ENCODE results near the gene CLDN7. TPM values are rescaled to one million over a fixed set of nuclear protein-coding genes. Genes with fewer than 3 reads are reported as not detected.

The CLDN7 gene
- polyA plus RNA-seq, 6 donors from 2014 or later: 2.9 to 6.9 (median 4.8) TPM; not detected in 1

DNA sequence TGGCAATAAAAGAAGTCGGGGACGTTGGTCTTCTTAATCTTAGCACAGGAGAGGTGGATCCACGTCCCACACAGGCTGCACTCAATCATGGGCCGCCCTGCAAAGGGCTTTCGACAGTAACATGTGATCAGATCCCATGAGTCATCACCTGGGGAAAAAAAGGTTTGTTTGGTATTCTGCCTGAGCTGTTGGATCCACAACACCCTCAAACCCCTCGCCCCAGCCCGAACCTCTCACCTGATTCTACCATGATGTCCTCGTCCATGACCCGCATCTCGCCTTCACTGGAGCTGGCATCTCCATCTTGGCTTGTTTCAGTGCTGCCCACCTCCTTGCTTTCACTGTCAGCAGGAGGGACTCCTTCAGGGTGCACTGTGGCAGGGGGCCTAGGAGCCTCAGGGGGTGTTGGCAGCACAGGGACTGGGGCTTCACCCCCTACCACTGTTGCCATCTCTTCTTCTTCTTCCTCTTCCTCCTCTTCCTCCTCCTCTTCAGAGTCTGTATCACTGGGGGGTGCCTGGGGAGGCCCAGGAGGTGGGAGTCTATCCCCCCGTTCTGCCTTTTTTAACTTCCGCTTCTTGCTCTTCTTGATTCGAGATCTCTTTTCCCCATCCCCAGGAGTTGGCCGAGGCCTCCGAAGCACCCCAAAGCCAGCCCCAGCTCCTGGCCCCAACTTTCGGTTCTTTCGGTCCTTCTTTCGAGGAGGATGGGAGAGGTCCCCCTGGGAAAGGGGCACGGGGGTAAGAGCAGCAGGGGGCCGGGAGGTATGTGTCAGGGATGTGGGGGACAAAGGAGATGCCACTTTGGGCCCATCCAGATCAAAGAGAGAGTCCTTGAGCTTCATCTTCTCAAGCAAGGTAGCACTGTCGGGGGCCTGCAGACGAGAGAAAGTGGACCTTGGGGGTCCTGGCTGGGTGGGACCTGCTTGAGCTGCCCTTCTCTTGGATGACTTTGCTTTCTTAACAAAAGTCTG is 26.3 kb downstream of the CLDN7 start:
- no peak for ATAC-seq (ENCODE audit: low read depth in 2 of 2)

GRCh38 chr17:7234083-7234951 is 28.0 kb downstream of the CLDN7 start, which contains the start of gene DVL2:
TSS of gene DVL2 (minus strand) at chr17:7234517. CDS start at chr17:7234262, 255 bp downstream.
- H3K27me3 Mint-ChIP-seq: no peaks in the 10 kb centered on the region
- ATAC-seq (ENCODE audit: low read depth in 2 of 2) (peak; percentile 60 to 65), DNase-seq (peak; percentile 95)
- H3K36me3 Mint-ChIP-seq: peaks cover 0 to 8% of the 10 kb centered on the region in 2 donors
- no peaks in the 10 kb centered on the region for H3K9me3 Mint-ChIP-seq
- H3K27ac Mint-ChIP-seq: peak within 1 kb of the TSS; percentile 61 to 97 (median 94)
- H3K4me1 Mint-ChIP-seq: peaks cover 52 to 56% (median 52%) of the 10 kb centered on the region in 3 donors
- H3K4me3 Mint-ChIP-seq: peak within 1 kb of the TSS; percentile 84 to 97 (median 92)

More for the DNA sequence above, 26.3 kb downstream of the CLDN7 start:
- peaks cover 0 to 16% of the 10 kb centered on the region in 2 donors for H3K36me3 Mint-ChIP-seq
- peaks cover 63 to 72% (median 66%) of the 10 kb centered on the region in 3 donors for H3K4me1 Mint-ChIP-seq
- no peak for DNase-seq
- H3K9me3 Mint-ChIP-seq: no peaks in the 10 kb centered on the region
- H3K27ac Mint-ChIP-seq: peak overlapping the region in 4 of 6 donors; percentile 84 to 100 (median 92)
- no peaks in the 10 kb centered on the region for H3K27me3 Mint-ChIP-seq
- H3K4me3 Mint-ChIP-seq: peak overlapping the region; percentile 30 to 100 (median 96)

- Mint-ChIP-seq H3K36me3 (peaks cover 0 to 8% of the 10 kb centered on the region in 2 donors), H3K27ac (peak overlapping the region in 5 of 6 donors; percentile 81 to 97 (median 92)), H3K4me1 (peaks cover 51 to 56% (median 52%) of the 10 kb centered on the region in 3 donors), H3K4me3 (peak overlapping the region; percentile 84 to 97 (median 92)), H3K9me3 (no peaks in the 10 kb centered on the region), H3K27me3 (no peaks in the 10 kb centered on the region)
- ATAC-seq (ENCODE audit: low read depth in 2 of 2) (peak in 1 of 2 donors; percentile 2), DNase-seq (no peak)
These were observed 28.6 kb downstream of the CLDN7 start for GRCh38 chr17:7233701-7234082.

DNA sequence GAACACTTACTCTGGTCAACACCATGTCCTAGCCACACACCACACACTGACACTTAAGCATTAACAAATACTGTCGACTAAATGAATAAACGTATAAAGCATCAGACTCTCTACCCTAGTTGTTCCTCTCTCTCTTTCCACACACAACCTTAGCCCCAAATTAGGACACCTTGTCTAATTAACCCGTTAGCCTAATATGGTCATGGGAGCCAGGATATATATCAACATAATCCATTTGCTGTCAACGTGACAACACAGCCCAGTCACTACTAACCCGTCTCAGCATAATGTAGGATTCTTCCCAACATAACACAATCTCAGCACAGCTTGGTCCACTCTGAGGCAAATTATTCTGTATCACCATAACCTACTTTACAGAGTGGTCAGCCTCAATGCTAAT is 30.2 kb downstream of the CLDN7 start:
- no peaks in the 10 kb centered on the region for H3K27me3 Mint-ChIP-seq
- peak overlapping the region in 1 of 6 donors; percentile 12 for H3K27ac Mint-ChIP-seq
- no peak for ATAC-seq (ENCODE audit: low read depth in 2 of 2)
- no peak for DNase-seq
- H3K4me3 Mint-ChIP-seq: peak overlapping the region in 3 of 8 donors; percentile 8 to 23 (median 12)
- peaks cover 43 to 53% (median 48%) of the 10 kb centered on the region in 3 donors for H3K4me1 Mint-ChIP-seq
- no peaks in the 10 kb centered on the region for H3K9me3 Mint-ChIP-seq
- H3K36me3 Mint-ChIP-seq: peaks cover 0 to 14% of the 10 kb centered on the region in 2 donors

DNA sequence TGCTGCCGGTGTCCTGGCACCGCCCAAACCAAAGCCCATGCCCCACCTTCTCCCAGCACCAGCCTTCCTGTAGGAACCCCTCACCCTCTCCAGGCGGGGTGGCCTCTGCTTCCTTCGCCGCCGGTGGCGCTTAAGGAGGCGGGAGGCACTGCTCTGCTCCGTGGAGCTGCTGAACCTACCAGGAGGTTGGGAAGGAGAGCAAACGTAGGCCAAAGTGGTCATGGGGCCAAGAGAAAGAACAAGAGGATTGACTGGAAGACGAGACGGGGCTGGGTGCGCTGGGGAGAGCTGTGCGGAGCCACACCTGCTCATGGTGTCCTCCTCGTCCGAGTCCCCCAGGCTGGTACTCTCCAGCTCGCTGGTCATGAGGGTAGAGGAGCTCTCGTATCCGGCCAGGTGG is 32.8 kb downstream of the CLDN7 start:
- ATAC-seq (ENCODE audit: low read depth in 2 of 2): no peak
- H3K36me3 Mint-ChIP-seq: peaks cover 0 to 9% of the 10 kb centered on the region in 2 donors
- H3K27me3 Mint-ChIP-seq: no peaks in the 10 kb centered on the region
- H3K4me3 Mint-ChIP-seq: no peak overlapping the region
- H3K4me1 Mint-ChIP-seq: peaks cover 23 to 26% (median 25%) of the 10 kb centered on the region in 3 donors
- no peak for DNase-seq
- H3K9me3 Mint-ChIP-seq: no peaks in the 10 kb centered on the region
- no peak overlapping the region for H3K27ac Mint-ChIP-seq

DNA sequence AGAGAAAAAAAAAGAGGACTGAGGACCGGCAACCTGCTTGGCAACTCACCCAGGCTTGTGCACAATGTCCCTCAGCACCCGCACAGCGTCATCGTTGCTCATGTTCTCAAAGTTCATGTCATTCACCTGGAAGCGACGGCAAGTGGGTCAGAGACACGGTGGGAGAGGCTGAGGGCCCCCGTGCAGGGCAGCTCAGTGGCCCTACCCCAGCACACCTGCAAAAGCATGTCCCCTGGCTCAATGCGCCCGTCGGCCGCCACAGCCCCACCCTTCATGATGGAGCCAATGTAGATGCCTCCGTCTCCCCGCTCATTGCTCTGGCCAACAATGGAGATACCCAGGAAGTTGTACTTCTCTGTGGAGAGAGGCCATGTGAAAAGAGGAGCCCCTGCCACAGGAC is 33.4 kb downstream of the CLDN7 start:
- Mint-ChIP-seq H3K4me1 (peaks cover 21% of the 10 kb centered on the region in 3 donors), H3K36me3 (peaks cover 0 to 9% of the 10 kb centered on the region in 2 donors), H3K27me3 (no peaks in the 10 kb centered on the region), H3K27ac (no peak overlapping the region), H3K4me3 (no peak overlapping the region), H3K9me3 (no peaks in the 10 kb centered on the region)
- no peak for DNase-seq
- no peak for ATAC-seq (ENCODE audit: low read depth in 2 of 2)

- Mint-ChIP-seq H3K27ac (no peak overlapping the region), H3K9me3 (no peaks in the 10 kb centered on the region), H3K36me3 (peaks cover 0 to 9% of the 10 kb centered on the region in 2 donors), H3K4me3 (peak overlapping the region in 1 of 8 donors; percentile 6), H3K4me1 (peaks cover 3 to 6% (median 6%) of the 10 kb centered on the region in 3 donors), H3K27me3 (no peaks in the 10 kb centered on the region)
- DNase-seq: no peak
- no peak for ATAC-seq (ENCODE audit: low read depth in 2 of 2)
These were observed 35.3 kb downstream of the CLDN7 start for GRCh38 chr17:7226721-7227710.

GRCh38 chr17:7225711-7226331 is 36.5 kb downstream of the CLDN7 start:
- no peaks in the 10 kb centered on the region for H3K9me3 Mint-ChIP-seq
- no peak overlapping the region for H3K27ac Mint-ChIP-seq
- no peak overlapping the region for H3K4me3 Mint-ChIP-seq
- H3K4me1 Mint-ChIP-seq: peaks cover 6 to 14% (median 8%) of the 10 kb centered on the region in 3 donors
- no peak for DNase-seq
- H3K27me3 Mint-ChIP-seq: no peaks in the 10 kb centered on the region
- no peak for ATAC-seq (ENCODE audit: low read depth in 2 of 2)
- peaks cover 0 to 9% of the 10 kb centered on the region in 2 donors for H3K36me3 Mint-ChIP-seq

- H3K4me1 Mint-ChIP-seq: peaks cover 14 to 23% (median 14%) of the 10 kb centered on the region in 3 donors
- H3K27me3 Mint-ChIP-seq: no peaks in the 10 kb centered on the region
- no peaks in the 10 kb centered on the region for H3K9me3 Mint-ChIP-seq
- peak overlapping the region in 1 of 8 donors; percentile 42 for H3K4me3 Mint-ChIP-seq
- H3K27ac Mint-ChIP-seq: no peak overlapping the region
- H3K36me3 Mint-ChIP-seq: peaks cover 0 to 9% of the 10 kb centered on the region in 2 donors
- ATAC-seq (ENCODE audit: low read depth in 2 of 2): no peak
- DNase-seq: no peak
These were observed 37.6 kb downstream of the CLDN7 start for GRCh38 chr17:7224661-7225111.

- H3K27ac Mint-ChIP-seq: no peak overlapping the region
- H3K4me3 Mint-ChIP-seq: peak overlapping the region in 1 of 8 donors; percentile 6
- H3K9me3 Mint-ChIP-seq: no peaks in the 10 kb centered on the region
- no peak for ATAC-seq (ENCODE audit: low read depth in 2 of 2)
- no peaks in the 10 kb centered on the region for H3K27me3 Mint-ChIP-seq
- H3K4me1 Mint-ChIP-seq: peaks cover 18 to 28% (median 20%) of the 10 kb centered on the region in 3 donors
- H3K36me3 Mint-ChIP-seq: peaks cover 0 to 9% of the 10 kb centered on the region in 2 donors
- no peak for DNase-seq
These were observed 38.2 kb downstream of the CLDN7 start for GRCh38 chr17:7224110-7224509.

DNA sequence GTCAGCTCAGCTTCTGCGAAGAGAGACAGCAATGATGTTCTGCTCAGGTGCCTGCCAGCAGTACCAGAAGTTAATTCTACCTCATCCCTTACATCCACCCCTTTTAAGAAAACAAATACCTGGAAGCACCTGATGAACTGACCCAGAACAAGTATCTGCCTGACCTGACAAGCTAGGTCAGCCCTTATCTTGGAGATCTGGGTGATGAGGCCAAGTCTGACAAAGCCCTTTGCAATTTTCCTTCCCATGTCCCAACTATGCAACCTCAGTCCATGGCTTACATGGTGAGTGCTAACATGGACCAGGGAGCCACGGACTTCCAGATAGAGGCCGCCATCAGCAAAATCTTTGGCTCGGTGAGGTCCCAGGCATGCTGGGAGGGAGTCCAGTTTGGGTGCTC is 38.9 kb downstream of the CLDN7 start:
- no peak for ATAC-seq (ENCODE audit: low read depth in 2 of 2)
- H3K36me3 Mint-ChIP-seq: peaks cover 0 to 9% of the 10 kb centered on the region in 2 donors
- H3K9me3 Mint-ChIP-seq: no peaks in the 10 kb centered on the region

GRCh38 chr17:7222972-7223292 is 39.3 kb downstream of the CLDN7 start:
- no peaks in the 10 kb centered on the region for H3K9me3 Mint-ChIP-seq
- H3K27ac Mint-ChIP-seq: no peak overlapping the region
- peak overlapping the region in 1 of 8 donors; percentile 38 for H3K4me3 Mint-ChIP-seq
- no peaks in the 10 kb centered on the region for H3K27me3 Mint-ChIP-seq
- peaks cover 0 to 4% of the 10 kb centered on the region in 2 donors for H3K36me3 Mint-ChIP-seq
- no peak for ATAC-seq (ENCODE audit: low read depth in 2 of 2)
- peaks cover 22 to 40% (median 31%) of the 10 kb centered on the region in 3 donors for H3K4me1 Mint-ChIP-seq
- no peak for DNase-seq

More for the DNA sequence above, 38.9 kb downstream of the CLDN7 start:
- Mint-ChIP-seq H3K27ac (peak overlapping the region in 1 of 6 donors; percentile 6), H3K4me3 (no peak overlapping the region), H3K27me3 (no peaks in the 10 kb centered on the region), H3K4me1 (peaks cover 22 to 36% (median 26%) of the 10 kb centered on the region in 3 donors)
- DNase-seq: no peak

All from naive B cell (primary cell).